ENCODE measurements around the gene KCNK10.
"Not testable (repeated sequence)": the region's sequence is repeated elsewhere in the genome, so short reads cannot be mapped to it uniquely, and the experiment has no call there.

KCNK10 gene

DNA sequence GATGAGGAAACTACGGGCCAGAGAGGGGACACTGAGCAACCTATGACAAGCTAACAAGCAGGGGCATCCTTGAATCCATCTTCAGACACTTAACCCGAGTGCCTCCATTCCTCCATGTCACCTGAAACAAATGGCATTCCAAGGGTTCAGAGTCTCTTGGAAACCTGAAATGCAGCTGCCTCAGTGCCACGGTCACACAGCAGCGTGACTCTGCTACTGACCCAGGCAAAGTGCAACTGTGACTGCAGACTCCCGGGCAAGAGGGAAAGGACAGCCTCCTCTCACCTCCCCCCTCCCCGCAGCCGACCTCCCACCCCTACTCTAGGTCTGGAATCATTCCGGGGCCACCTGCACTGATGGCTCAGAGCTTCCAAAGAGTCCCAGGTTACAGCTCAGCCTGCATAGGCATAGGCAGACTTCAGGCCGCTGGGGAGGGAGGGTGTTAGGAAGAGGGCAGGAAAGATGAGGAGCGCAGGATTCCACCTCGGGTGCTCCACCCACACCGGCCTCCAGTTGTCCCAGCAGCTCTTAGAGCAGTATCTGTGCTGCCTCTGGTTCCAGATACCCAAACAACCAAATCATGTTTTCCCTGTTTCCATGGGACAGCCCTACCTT, 53.2 kb downstream of the KCNK10 start:
- DNase-seq (ENCODE audit: low spot score), result no peak

DNA sequence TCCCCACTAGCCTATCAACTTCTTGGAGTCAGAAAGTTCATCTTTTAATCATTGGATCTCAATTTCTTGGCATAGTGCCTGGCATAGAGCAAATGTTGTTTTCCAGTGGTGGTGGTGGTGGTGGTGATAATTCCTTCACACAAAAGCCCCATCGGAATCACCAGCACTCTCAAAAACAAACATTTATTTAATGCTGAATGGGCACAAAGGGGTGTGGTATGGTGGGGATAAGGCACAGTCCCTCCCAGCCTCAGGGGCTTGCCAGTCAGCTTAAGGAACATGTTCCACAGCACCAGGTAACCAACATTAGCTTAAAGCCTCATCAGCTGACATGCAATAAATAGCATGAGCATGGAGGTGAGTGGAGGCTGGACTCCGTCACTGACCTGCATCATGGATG, 56.6 kb downstream of the KCNK10 start:
- no peak for DNase-seq (ENCODE audit: low spot score)

DNA sequence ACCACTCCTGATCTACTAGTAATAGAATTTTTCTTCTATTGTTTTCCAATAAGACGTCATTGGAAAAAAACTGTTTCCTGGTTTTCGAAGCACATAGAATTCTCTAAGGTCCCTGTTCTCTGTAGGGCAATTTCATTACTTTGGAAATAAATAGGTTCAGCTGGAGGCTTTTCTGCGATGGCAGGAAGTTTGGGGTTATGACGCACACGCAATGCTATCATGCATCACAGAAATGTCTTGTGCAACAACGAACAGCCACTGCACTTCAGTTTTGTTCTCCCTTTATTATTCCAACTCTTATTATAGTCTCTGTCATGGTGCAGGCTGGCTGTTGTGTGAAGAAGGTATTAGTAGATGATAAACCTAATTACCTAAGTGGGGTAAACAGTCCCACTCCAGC, 59.0 kb downstream of the KCNK10 start:
- no peak for DNase-seq (ENCODE audit: low spot score)

DNA sequence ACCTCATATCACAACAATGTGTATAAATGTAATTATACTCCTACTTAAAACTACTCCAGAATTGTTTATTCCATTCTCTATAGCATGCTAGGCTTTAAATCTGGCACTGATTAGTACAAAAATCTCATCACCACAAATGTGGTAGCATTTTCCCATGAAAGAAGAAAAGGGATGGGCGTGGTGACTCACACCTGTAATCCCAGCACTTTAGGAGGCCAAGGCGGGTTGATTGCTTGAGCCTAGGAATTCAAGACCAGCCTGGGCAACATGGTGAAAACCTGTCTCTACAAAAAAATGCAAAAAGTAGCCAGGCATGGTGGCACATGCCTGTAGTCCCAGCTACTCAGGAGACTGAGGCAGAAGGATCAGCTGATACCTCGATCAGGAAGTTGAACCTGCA, 61.8 kb downstream of the KCNK10 start:
- DNase-seq (ENCODE audit: low spot score), result not testable (repeated sequence)

DNA sequence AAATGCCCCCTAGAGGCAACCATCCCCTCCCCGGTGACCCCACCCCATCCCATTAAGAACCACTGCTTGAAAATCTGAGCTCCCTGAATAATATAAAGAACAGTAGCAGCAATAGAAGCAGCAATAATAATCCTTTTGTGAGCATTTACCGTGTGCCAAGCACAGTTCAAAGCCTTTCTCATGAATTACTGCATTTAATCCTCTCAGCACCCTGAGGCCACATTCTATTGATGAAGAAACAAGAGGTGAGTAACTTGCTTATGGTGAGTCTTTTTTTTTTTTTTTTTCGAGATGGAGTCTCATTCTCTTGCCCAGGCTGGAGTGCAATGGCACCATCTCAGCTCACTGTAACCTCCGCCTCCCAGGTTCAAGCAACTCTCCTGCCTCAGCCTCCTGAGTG, 65.0 kb downstream of the KCNK10 start:
- DNase-seq (ENCODE audit: low spot score), result no peak

DNA sequence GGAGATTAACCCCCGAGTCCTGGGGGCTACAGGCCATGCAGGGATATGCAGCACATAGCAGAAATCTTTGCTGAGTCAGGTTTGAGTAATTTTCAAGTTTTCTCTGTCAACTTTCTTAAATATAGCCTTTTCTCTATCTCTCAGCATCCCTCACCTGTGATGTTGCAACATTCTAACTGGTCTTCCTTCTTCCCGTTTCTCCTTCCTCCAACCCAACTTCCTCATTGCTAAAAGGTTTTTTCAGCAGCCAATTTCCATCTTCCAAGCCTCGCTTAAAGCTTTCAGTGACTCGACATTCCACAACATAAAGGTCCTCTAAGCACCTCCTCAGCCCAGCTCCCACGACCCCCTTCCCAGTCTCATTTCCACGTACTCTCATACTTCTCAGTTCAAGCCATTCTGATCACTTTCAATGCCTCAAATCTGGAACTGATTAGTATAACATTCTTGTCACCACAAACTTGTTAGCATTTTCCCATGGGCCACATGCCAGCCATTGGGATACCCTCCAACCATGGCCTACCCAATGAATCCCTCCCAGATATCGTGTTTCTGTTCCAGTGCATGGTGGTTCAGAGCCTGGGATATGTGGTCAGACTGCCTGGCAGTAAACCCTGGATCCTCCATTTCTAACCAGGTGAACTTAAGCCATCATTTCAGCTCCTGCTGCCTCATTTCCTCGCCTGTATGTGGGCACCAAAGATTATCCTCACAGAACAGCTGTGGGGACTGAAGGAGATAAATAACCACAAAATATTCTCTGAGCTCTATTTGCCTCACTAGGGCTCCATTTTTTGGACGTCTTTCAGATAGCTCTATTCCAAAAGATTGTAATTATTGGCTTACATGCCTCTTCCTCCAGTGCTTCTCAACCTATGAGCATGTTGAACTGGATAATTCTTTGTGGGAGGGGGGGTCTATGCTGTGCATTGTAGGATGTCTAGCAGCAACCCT, 65.8 kb downstream of the KCNK10 start:
- no peak for DNase-seq (ENCODE audit: low spot score)

DNA sequence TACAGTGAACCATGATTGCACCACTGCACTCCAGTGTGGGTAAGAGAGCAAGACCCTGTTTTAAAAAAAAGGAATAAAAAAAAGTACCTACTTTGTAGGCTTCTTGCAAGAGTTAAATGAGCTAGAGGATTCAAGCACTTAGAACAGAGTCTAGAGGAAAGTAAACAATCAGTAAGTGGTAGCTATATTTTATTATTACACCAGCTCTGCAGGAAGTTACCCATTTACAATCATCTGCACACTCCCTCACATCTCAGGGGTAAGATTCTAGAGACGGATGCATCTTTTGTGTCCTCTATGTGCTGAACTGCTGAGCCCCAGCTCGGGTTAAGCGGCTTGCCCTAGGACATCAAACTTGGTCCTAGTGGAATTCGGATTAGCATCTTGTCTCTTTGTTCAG, 67.3 kb downstream of the KCNK10 start:
- DNase-seq (ENCODE audit: low spot score), result no peak

DNA sequence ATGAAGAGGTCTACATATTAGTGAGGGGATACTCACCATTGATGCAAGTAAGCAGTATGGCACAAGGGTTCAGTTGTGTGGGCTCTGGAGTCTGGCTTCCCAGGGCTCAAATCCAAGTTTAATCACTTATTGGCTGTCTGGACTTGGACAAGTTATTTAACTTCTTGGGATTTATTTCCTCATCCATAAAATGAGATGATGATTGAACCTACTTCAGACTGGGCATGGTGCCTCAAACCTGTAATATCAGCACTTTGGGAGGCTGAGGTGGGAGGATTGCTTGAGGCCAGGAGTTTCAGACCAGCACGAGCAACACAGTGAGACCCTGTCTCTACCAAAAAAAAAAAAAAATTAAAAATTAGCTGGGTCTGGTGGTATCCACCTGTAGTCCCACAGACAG, 67.9 kb downstream of the KCNK10 start:
- DNase-seq (ENCODE audit: low spot score), result no peak

DNA sequence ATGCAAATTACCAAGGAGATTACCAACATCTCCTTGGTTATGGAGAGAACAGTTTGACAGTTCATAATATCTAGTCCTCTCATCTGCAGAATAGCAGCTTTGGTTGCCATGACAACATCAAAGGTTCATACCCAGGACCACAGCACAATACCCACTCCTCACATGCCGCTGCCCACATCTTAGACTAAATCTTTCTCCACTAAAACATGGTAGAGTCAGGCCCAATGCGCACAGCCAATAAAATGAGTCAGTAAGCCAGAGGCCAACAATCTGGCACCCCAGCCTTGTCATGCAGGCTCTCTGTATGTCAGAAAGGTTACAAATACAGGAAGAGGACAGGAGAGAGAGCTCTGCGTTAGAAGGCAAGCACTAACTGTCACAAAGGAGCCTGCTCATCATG, 70.6 kb downstream of the KCNK10 start:
- DNase-seq (ENCODE audit: low spot score), result no peak

DNA sequence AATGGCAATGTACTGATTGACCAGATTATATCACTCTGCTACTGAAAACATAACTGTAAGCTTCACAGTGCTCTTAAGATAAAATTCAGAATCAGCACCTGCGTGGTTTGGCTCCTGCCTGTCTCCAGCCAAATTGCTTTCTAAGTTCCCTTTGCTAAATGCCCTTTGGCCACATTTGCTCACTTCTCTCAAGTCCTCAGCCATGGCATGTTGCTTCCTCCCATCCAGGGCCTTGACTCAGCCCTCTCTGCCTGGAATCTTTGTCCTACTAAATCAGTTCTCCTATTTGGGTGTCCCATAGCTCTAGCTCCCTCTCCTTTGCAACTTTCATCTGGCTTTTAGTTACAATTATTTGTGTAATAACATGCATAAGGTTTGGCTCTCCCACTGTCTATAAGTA, 71.4 kb downstream of the KCNK10 start:
- no peak for DNase-seq (ENCODE audit: low spot score)

DNA sequence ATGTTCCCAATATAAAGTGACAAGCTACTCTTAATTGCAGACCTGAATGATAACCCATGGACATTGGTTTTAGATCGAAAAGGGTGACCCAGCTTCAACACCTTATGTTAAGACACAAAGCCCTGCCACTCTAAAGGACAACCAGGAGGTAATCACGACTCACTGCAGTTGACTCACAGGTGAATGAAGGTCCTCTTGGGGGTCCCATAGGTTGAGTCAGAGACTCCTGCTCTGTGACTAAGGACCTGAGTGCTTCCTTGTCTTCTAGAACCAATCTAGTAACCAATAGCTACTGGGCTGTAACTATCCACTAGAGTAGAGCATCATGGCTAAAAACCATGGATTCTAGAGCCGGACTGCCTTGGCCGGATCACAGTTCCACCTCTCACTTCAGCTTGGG, 73.8 kb downstream of the KCNK10 start:
- DNase-seq (ENCODE audit: low spot score), result no peak

DNA sequence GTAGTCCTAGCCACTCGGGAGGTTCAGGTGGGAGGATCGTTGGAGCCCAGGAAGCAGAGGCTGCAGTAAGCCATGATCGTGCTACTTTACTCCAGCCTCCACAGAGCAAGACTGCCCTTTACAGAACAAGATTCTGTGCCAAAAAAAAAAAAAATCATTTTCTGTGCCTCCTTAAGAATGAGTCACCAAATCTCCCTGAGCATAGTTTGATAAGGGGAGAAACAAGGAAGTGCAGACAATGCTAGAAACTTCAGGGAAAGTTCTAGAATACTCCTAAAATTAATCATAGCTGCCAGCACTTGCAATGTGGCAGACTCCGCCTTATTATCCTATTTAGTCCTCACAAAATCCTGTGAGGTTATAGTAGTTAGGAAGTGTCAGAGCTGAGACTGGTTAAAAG, 74.5 kb downstream of the KCNK10 start:
- no peak for DNase-seq (ENCODE audit: low spot score)

DNA sequence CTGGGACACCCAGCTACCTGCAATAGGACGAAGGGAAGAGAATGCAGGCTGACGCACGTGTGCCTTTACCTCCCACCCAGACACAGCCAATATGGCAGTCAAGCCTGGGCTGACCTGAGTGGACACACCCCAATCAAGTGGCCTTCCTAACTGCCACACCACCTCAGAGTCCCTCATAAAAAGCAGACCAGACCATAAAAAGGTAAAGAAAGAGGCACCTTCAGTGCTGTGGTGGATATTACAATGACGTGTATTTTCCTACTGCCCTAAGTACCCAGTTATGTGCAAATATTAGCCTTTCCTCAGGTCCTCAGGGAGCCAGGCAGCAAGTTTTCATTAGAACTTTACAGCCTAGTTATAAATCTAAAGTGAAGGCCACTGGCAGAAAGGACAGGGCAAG, 75.8 kb downstream of the KCNK10 start:
- no peak for DNase-seq (ENCODE audit: low spot score)

DNA sequence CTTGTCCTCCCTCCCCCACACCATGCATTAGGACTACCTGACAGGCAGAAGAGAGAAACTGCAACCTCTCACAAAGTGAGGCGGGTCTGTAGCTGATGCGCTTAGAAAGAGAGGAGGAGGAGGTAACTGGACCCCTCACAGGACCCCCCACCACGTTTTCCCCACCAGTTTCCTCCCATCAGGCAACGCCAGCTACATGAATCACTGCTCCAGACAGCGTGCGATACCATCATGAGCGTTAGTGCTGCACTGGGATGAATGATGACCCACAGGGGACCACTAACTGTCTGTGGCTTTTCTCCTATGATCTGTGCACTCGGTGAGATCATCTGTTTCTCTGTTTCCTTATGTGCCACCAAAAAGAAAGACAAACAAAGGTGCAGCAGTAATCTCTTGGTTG, 77.7 kb downstream of the KCNK10 start:
- DNase-seq (ENCODE audit: low spot score), result no peak

DNA sequence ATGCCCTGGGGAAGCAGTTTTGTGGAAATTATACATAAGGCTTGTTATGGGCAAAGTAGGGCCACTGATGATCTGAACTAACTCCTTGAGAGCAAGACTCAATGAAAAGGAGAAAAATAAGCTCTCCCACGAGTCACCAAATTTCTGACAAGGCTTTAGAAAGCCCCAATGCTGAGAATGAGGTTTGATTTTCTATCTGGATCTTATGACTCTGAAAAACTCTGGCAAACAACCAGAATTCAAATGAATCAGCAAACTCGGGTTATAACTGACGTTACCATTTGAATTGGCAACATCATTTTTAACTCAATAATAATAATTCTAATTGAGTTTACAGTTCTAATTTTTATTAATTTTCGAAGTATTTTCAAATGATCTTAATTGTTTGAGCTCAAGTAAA, 79.1 kb downstream of the KCNK10 start:
- DNase-seq (ENCODE audit: low spot score), result no peak

DNA sequence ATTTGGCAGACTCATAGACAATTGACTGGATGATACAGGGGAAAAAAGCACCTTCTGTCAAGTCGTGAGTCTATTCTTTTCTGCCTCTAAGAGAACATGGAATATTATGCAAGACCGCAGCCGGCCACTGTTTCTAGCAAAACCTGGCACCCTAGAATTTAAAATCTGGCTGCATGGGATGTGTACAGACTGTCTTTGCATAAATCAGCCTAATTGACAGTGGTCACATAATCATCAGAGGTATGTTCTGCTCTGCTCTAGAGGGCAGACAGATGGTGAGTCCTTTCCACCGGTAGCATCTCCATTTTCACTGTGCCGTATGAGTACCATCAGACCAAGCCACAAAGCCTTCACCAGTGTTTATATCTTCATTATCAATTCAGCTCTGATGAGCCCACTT, 80.6 kb downstream of the KCNK10 start:
- DNase-seq (ENCODE audit: low spot score), result no peak

DNA sequence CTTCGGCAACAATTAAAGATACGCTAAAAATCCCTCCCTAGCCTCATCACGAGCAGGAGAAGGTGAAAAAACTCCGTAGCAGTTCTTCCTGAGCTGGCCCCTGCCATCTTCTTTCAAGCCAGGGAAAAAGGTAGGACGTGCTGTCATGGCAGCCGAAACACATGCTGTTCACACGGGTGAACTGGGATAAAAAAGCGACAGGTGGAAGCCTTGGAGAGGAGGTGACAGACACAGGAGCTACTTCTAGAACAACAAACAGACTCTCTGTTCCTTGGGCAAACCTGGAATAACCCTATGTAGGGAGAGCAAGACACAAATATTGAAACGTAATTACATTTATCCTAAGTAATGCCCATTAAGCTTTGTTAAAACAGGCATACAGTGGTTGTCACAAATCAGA, 81.3 kb downstream of the KCNK10 start:
- no peak for DNase-seq (ENCODE audit: low spot score)

DNA sequence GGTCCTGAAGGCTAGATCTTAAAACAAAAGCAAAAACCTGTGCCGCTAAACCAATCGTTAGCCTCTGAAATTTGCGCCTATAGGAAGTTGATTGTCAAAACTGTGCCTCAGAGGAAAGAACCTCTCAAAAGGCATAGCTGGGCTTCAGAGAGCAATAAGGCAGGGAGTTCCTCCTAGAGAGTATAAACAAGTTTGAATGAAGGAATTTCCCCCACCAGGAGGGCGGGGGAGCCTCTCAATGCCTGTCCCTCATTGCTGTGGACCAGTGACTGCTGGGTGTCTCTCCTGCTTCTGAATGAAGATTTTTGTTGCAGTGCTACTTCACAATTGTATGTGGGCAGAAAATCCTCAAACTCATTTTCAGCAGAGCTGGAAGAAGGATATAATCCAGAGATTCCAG, 88.6 kb downstream of the KCNK10 start:
- DNase-seq (ENCODE audit: low spot score), result no peak

DNA sequence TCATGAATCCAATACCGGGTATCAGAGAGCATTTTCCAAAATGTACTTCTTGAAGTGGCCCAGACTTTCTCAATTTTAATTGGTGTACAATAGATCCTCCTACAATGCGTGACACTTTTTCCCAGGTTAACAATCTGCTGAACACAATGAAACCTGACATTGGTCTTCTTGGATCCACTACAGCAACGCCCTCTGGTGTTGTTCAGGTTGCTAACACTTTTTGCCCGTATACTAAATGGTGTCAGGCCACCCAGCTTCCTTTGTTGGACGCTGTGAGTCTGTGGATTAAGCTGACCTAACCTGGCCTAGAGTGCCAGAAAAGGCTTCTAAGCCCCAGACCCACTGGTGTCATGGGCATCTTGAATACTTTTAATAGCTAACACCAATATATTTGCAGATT, 89.2 kb downstream of the KCNK10 start:
- peak; percentile 19 for DNase-seq (ENCODE audit: low spot score)

DNA sequence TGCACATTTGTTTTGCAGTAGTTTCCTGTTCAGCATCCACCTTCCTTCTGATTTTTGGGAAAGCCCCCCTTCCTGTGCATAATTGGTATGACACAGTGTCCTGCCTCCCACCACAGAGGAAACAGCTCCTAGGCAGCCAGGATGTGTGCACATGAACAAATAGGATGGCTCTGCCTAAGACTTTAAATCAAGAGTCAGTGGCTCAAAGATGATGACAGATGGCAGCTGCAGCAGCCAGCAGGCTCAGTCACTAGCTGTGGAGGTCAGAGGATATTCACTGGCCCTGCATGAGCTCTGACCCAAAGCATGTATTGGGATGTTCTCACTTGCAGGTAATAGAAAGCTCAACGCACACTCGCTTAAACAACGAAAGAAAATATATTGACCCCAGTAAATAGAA, 90.3 kb downstream of the KCNK10 start:
- no peak for DNase-seq (ENCODE audit: low spot score)

DNA sequence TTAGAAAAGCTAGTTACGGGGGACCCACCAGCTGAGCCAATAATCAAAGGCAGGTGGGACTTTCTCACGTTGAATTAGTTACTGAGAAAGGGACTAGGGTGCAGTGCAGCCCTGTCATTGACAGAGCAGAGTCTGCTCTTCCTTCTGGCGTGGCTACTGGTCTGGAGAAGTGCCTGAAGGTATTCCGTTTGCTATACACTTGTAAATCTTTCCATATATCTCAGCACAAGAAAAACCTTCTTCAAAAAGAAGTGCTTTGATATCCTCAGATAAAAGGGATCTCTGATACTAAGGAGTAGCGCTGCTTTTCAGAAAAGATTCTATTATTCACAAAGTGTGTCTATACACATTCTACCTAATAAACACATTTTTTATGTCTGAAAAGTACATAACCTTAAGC, 91.5 kb downstream of the KCNK10 start:
- DNase-seq (ENCODE audit: low spot score), result no peak

DNA sequence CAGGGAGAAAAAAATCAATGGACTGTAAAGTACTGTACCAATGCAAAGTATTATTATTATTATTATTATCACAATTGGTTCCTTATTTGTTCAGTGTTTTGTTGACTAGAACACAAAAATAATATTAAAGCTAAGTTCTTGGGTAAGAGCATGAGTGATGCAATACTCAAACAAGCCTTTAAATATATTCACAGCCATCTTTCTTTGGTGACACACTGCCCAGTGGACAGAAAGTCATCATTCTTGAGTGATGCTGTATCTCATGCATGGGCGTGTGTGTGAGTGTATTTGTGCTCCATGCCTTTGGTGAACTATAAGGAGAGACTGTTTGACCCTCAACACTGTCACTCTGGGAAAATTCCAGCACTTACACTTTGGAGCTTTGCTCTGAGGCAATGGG, 93.6 kb downstream of the KCNK10 start:
- DNase-seq (ENCODE audit: low spot score), result no peak

DNA sequence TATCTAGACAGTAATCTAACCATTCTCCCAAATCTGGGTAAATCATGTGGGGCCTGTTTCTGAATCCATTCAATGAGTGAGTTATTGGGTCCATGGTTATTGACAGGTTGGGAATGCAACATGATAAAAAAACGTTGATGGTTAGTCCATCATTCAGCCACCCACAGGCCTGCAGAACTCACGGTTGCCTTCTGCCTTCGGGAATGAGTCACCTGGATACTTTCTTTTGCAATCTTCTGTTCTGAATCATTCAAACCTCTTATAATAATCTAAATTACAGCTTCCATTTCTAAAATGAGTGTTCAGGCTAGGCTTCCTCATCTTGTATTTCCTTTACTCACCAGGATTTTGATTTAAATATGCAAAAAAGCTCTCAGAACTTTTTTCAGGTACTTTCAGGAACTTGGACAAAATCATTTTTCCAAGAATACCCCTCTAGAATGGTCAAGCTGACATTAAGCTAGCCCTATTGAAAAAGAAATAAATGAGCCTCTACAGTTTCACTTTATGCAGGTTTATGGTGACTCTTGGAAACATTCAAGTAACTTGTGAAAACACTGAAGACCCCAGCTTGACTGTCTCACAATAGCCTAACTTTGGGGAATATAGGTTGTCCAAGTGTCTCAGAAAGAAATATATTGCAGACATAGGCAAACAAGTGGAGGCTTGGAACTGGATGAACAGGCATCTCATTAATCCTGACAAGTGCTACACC, 94.4 kb downstream of the KCNK10 start:
- no peak for DNase-seq (ENCODE audit: low spot score)

All from hematopoietic multipotent progenitor cell treated with erythropoietin and hydrocortisone succinate and interleukin-3 and kit ligand, for 15 days (in vitro differentiated cells).